ENCODE measurements around the gene TOMT. TPM values are rescaled to one million over a fixed set of nuclear protein-coding genes. Genes with fewer than 3 reads are reported as not detected.

The TOMT gene
- total RNA-seq, 1 donor from 2014 or later: not detected

- Mint-ChIP-seq H3K27ac (no peak overlapping the region), H3K27me3 (ENCODE audit: insufficient read depth, low read depth) (peaks cover 4% of the 10 kb centered on the region), H3K4me3 (no peak overlapping the region), H3K36me3 (no peaks in the 10 kb centered on the region), H3K4me1 (no peaks in the 10 kb centered on the region), H3K9me3 (no peaks in the 10 kb centered on the region)
- Histone ChIP-seq H3K4me1 (no peaks in the 10 kb centered on the region), H3K9ac (no peak overlapping the region), H3K27me3 (peaks cover 2% of the 10 kb centered on the region), H4K20me1 (ENCODE audit: low read depth) (no peaks in the 10 kb centered on the region), H2AFZ (replicated peaks) (no peak overlapping the region), H3K4me3 (no peak overlapping the region), H3K27ac (no peak overlapping the region), H3K9me3 (ENCODE audit: low read depth) (peaks cover 6% of the 10 kb centered on the region), H3K4me2 (no peak overlapping the region), H3K36me3 (no peaks in the 10 kb centered on the region), H3K79me2 (ENCODE audit: low read depth) (no peaks in the 10 kb centered on the region), H3F3A (ENCODE audit: low read depth) (no peaks in the 10 kb centered on the region)
- TF ChIP-seq EZH2phosphoT487 (IDR thresholded peaks at IDR 0.05): no peak
- TF ChIP-seq CTCF (IDR thresholded peaks at IDR 0.05): no peak
- TF ChIP-seq EZH2 (IDR thresholded peaks at IDR 0.05): no peak
- DNase-seq (ENCODE audit: low spot score): no peak
Observed at GRCh38 chr11:72122607-72123006, 16.9 kb downstream of the TOMT start.

GRCh38 chr11:72123117-72123653 is 17.5 kb downstream of the TOMT start:
- no peaks in the 10 kb centered on the region for H3K4me1 ChIP-seq
- no peak for DNase-seq (ENCODE audit: low spot score)
- Mint-ChIP-seq H3K27me3 (ENCODE audit: insufficient read depth, low read depth) (peaks cover 6% of the 10 kb centered on the region), H3K4me3 (no peak overlapping the region), H3K9me3 (peaks cover 4% of the 10 kb centered on the region), H3K4me1 (no peaks in the 10 kb centered on the region), H3K27ac (no peak overlapping the region), H3K36me3 (no peaks in the 10 kb centered on the region)
- H3K9ac ChIP-seq: no peak overlapping the region
- TF ChIP-seq EZH2 (IDR thresholded peaks at IDR 0.05): no peak
- TF ChIP-seq EZH2phosphoT487 (IDR thresholded peaks at IDR 0.05): no peak
- TF ChIP-seq CTCF (IDR thresholded peaks at IDR 0.05): no peak
- no peaks in the 10 kb centered on the region for H3K79me2 ChIP-seq (ENCODE audit: low read depth)
- peaks cover 9% of the 10 kb centered on the region for H3K9me3 ChIP-seq (ENCODE audit: low read depth)
- H3K36me3 ChIP-seq: no peaks in the 10 kb centered on the region
- no peak overlapping the region for H3K4me3 ChIP-seq
- no peak overlapping the region for H2AFZ ChIP-seq (replicated peaks)
- H3F3A ChIP-seq (ENCODE audit: low read depth): no peaks in the 10 kb centered on the region
- H3K27ac ChIP-seq: no peak overlapping the region
- no peaks in the 10 kb centered on the region for H3K27me3 ChIP-seq
- no peak overlapping the region for H3K4me2 ChIP-seq
- no peaks in the 10 kb centered on the region for H4K20me1 ChIP-seq (ENCODE audit: low read depth)

GRCh38 chr11:72124046-72124445 is 18.3 kb downstream of the TOMT start:
- H3K79me2 ChIP-seq (ENCODE audit: low read depth): no peaks in the 10 kb centered on the region
- H3K9ac ChIP-seq: no peak overlapping the region
- no peaks in the 10 kb centered on the region for H3K36me3 ChIP-seq
- Mint-ChIP-seq H3K36me3 (peaks cover 3% of the 10 kb centered on the region), H3K4me3 (no peak overlapping the region), H3K4me1 (no peaks in the 10 kb centered on the region), H3K27ac (no peak overlapping the region), H3K27me3 (ENCODE audit: insufficient read depth, low read depth) (peaks cover 8% of the 10 kb centered on the region), H3K9me3 (peaks cover 13% of the 10 kb centered on the region)
- H3K4me1 ChIP-seq: no peaks in the 10 kb centered on the region
- no peak for DNase-seq (ENCODE audit: low spot score)
- TF ChIP-seq EZH2phosphoT487 (IDR thresholded peaks at IDR 0.05): no peak
- no peak for TF ChIP-seq CTCF (IDR thresholded peaks at IDR 0.05)
- no peak for TF ChIP-seq EZH2 (IDR thresholded peaks at IDR 0.05)
- H3K9me3 ChIP-seq (ENCODE audit: low read depth): peaks cover 11% of the 10 kb centered on the region
- no peak overlapping the region for H3K4me2 ChIP-seq
- H3K27me3 ChIP-seq: no peaks in the 10 kb centered on the region
- H3K4me3 ChIP-seq: no peak overlapping the region
- no peaks in the 10 kb centered on the region for H4K20me1 ChIP-seq (ENCODE audit: low read depth)
- H3F3A ChIP-seq (ENCODE audit: low read depth): no peaks in the 10 kb centered on the region
- H3K27ac ChIP-seq: no peak overlapping the region
- no peak overlapping the region for H2AFZ ChIP-seq (replicated peaks)

Data from neural progenitor cell (in vitro differentiated cells).